Naive thymus-derived CD4-positive, alpha-beta T cell (primary cell): ENCODE data around the gene RBM33. TPM values are rescaled to one million over a fixed set of nuclear protein-coding genes. Genes with fewer than 3 reads are reported as not detected.
A peak's percentile ranks its signal among the peaks of the same experiment; 100 is the strongest.

Experiments used
- ATAC-seq: fragments of 150-1000 bp; cut with Tn5 transposase; 2 replicates; pipeline ENCODE4 v1.10.0; 2021; ENCODE audit warnings: mild to moderate bottlenecking, moderate library complexity
- CTCF ChIA-PET: fragments of 350-600 bp; sonication (Branson Sonifier 250); formaldehyde crosslinking; loops from one replicate; lab custom pipeline; 2021; ENCODE audit warnings: antibody characterized with exemption; lab: Charles Lee
- POLR2A ChIA-PET: fragments of 350-600 bp; sonication (Branson Sonifier 250); formaldehyde crosslinking; loops from one replicate; lab custom pipeline; 2021; ENCODE audit warnings: antibody characterized with exemption, inconsistent platforms; lab: Charles Lee
- DNase-seq, 9 donors: peaks; one replicate each; pipeline versions ENCODE4 v3.0.0 to v3.0.0-alpha.2; 2020 to 2022; ENCODE audit warnings: mixed read lengths in 1 of 9
- H3K27ac ChIP-seq: one replicate; pipeline ENCODE4 v1.7.0; 2013; ENCODE audit warnings: mild to moderate bottlenecking, low read depth, low read length, moderate library complexity
- H3K27me3 ChIP-seq, 2 donors: one replicate each; pipeline ENCODE4 v1.7.0; 2013; ENCODE audit warnings: low read length in 2 of 2, mild to moderate bottlenecking in 2 of 2, moderate library complexity in 2 of 2; ENCODE audit not compliant: control insufficient read depth in 2 of 2, insufficient read depth in 2 of 2
- H3K36me3 ChIP-seq, 3 experiments: 1 replicate in 2 of 3; 2 replicates in 1 of 3; pipeline ENCODE4 v1.7.0; 2013; ENCODE audit warnings: low read length in 3 of 3, mild to moderate bottlenecking in 3 of 3, moderate library complexity in 1 of 3; ENCODE audit not compliant: insufficient read depth in 3 of 3, control insufficient read depth in 2 of 3
- H3K4me1 ChIP-seq, 2 donors: one replicate each; pipeline ENCODE4 v1.7.0; 2013; ENCODE audit warnings: low read length in 2 of 2, mild to moderate bottlenecking in 2 of 2, moderate library complexity in 1 of 2; ENCODE audit not compliant: control insufficient read depth in 2 of 2, insufficient read depth in 2 of 2
- H3K4me3 ChIP-seq: 2 replicates; pipeline ENCODE4 v1.7.0; 2013; ENCODE audit warnings: mild to moderate bottlenecking, low read length
- H3K9me3 ChIP-seq, 3 experiments: 1 replicate in 2 of 3; 2 replicates in 1 of 3; pipeline ENCODE4 v1.7.0; 2013; ENCODE audit warnings: low read length in 3 of 3; ENCODE audit not compliant: control insufficient read depth in 2 of 3
- H3K27ac Mint-ChIP-seq, 9 donors: one replicate each; pipeline ENCODE4 v1.8.0; 2020 to 2022; ENCODE audit warnings: mixed read lengths in 9 of 9, mild to moderate bottlenecking in 8 of 9, moderate library complexity in 5 of 9, inconsistent platforms in 2 of 9
- H3K27me3 Mint-ChIP-seq, 5 donors: one replicate each; pipeline ENCODE4 v1.8.0; 2021 to 2022; ENCODE audit warnings: mixed read lengths in 5 of 5, mild to moderate bottlenecking in 1 of 5
- H3K36me3 Mint-ChIP-seq, 5 donors: one replicate each; pipeline ENCODE4 v1.8.0; 2020 to 2022; ENCODE audit warnings: mixed read lengths in 5 of 5, mild to moderate bottlenecking in 3 of 5, inconsistent platforms in 1 of 5
- H3K4me1 Mint-ChIP-seq, 7 donors: one replicate each; pipeline ENCODE4 v1.8.0; 2020 to 2022; ENCODE audit warnings: mixed read lengths in 7 of 7, mild to moderate bottlenecking in 3 of 7, inconsistent platforms in 1 of 7
- H3K4me3 Mint-ChIP-seq, 10 donors: one replicate each; pipeline ENCODE4 v1.8.0; 2020 to 2022; ENCODE audit warnings: mild to moderate bottlenecking in 10 of 10, mixed read lengths in 10 of 10, moderate library complexity in 6 of 10, inconsistent platforms in 2 of 10
- H3K9me3 Mint-ChIP-seq, 11 donors: one replicate each; pipeline ENCODE4 v1.8.0; 2020 to 2022; ENCODE audit warnings: mixed read lengths in 11 of 11, mild to moderate bottlenecking in 4 of 11, inconsistent platforms in 1 of 11, moderate library complexity in 1 of 11
- intact Hi-C, 2 donors: fragments of 100-400 bp; cut with micrococcal nuclease; formaldehyde crosslinking; loops; one replicate each; pipeline ENCODE4 v1.15.1; 2023
- polyA plus RNA-seq, 2 donors: library from polyadenylated mRNA; unstranded; fragments of 300-500 nt; fragmentation: Illumina TruSeq; gene quantifications; one replicate each; pipeline ENCODE4 v1.2.3, GENCODE V29; 2021
- total RNA-seq, 6 experiments: library from RNA in 5 of 6; stranded (reverse) in 5 of 6; gene quantifications; 1 replicate in 5 of 6; 2 replicates in 1 of 6; pipeline ENCODE4 v1.2.3 and lab custom pipeline; 2021 to 2026

The RBM33 gene
- total and polyA plus RNA-seq, 7 experiments from 2014 or later, result 43.7 to 177 (median 143) TPM

- Histone ChIP-seq H3K4me1 (no peaks in the 10 kb centered on the region), H3K36me3 (peaks cover 0 to 22% (median 0%) of the 10 kb centered on the region in 3 experiments), H3K27ac (no peak overlapping the region), H3K9me3 (no peaks in the 10 kb centered on the region), H3K4me3 (no peak overlapping the region), H3K27me3 (no peaks in the 10 kb centered on the region)
- intact Hi-C loops, result no loop called here
- Mint-ChIP-seq H3K4me3 (no peak overlapping the region), H3K4me1 (peaks cover 14 to 61% (median 47%) of the 10 kb centered on the region in 7 donors), H3K9me3 (no peaks in the 10 kb centered on the region), H3K36me3 (peaks cover 5 to 31% (median 10%) of the 10 kb centered on the region in 5 donors), H3K27ac (peak overlapping the region in 3 of 9 donors; percentile 11 to 56 (median 32)), H3K27me3 (no peaks in the 10 kb centered on the region)
- CTCF ChIA-PET, result no interaction called here
- POLR2A ChIA-PET, result no interaction called here
- no peak for DNase-seq
- ATAC-seq, result no peak
These were observed 80.5 kb downstream of the RBM33 start for GRCh38 chr7:155725006-155725355.

- H3K4me1 Mint-ChIP-seq, result peaks cover 17 to 66% (median 56%) of the 10 kb centered on the region in 7 donors
- H3K4me3 Mint-ChIP-seq, result no peak overlapping the region
- intact Hi-C loops, result no loop called here
These were observed 83.2 kb downstream of the RBM33 start for GRCh38 chr7:155727616-155728015.

DNA sequence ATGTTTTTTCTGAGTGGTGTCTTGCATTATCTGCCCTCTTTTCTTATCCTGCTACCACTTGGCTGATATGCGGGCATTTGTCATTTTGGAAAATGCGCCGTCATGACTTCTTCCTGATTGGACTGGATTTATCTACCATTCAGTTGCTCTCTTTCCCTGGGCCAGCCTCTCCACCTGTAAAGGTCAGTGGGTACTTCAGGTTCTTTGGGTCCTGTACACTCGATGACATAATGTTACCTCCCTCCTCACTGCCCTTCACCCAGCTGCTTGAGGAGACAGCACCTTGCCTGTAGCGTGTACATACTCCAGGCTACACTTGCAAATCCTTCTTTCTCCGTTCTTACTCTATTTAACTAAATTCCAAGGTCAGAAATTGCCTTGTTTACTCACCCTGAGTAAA lies 83.7 kb downstream of the RBM33 start:
- ATAC-seq (no peak), DNase-seq (no peak)
- ChIA-PET CTCF (no interaction called here), POLR2A (no interaction called here)
- Mint-ChIP-seq H3K36me3 (peaks cover 7 to 33% (median 12%) of the 10 kb centered on the region in 5 donors), H3K27me3 (no peaks in the 10 kb centered on the region), H3K4me3 (no peak overlapping the region), H3K4me1 (peaks cover 21 to 71% (median 58%) of the 10 kb centered on the region in 7 donors), H3K27ac (peak overlapping the region in 3 of 9 donors; percentile 4 to 38 (median 32)), H3K9me3 (no peaks in the 10 kb centered on the region)
- H3K4me3 ChIP-seq, result no peak overlapping the region
- H3K9me3 ChIP-seq, result no peaks in the 10 kb centered on the region
- intact Hi-C loops, result no loop called here
- no peaks in the 10 kb centered on the region for H3K27me3 ChIP-seq
- H3K36me3 ChIP-seq, result peaks cover 0 to 23% (median 0%) of the 10 kb centered on the region in 3 experiments
- H3K27ac ChIP-seq, result no peak overlapping the region
- peaks cover 0 to 11% of the 10 kb centered on the region in 2 donors for H3K4me1 ChIP-seq

More at GRCh38 chr7:155727616-155728015, 83.2 kb downstream of the RBM33 start:
- peaks cover 7 to 35% (median 12%) of the 10 kb centered on the region in 5 donors for H3K36me3 Mint-ChIP-seq
- Histone ChIP-seq H3K27ac (no peak overlapping the region), H3K4me1 (peaks cover 0 to 8% of the 10 kb centered on the region in 2 donors), H3K9me3 (no peaks in the 10 kb centered on the region), H3K4me3 (no peak overlapping the region), H3K27me3 (no peaks in the 10 kb centered on the region), H3K36me3 (peaks cover 0 to 27% (median 0%) of the 10 kb centered on the region in 3 experiments)
- H3K27ac Mint-ChIP-seq, result peak overlapping the region in 1 of 9 donors; percentile 32
- no peaks in the 10 kb centered on the region for H3K9me3 Mint-ChIP-seq
- CTCF ChIA-PET, result interaction anchor here (1.2 kb wide), 1 partner anchor 39 kb away, joined by 3 read pairs; no protein-coding TSS in a partner anchor
- no peak for DNase-seq
- no peak for ATAC-seq
- no peaks in the 10 kb centered on the region for H3K27me3 Mint-ChIP-seq
- POLR2A ChIA-PET, result no interaction called here

GRCh38 chr7:155729847-155730246 lies 85.4 kb downstream of the RBM33 start:
- no peak for ATAC-seq
- CTCF ChIA-PET, result no interaction called here
- DNase-seq, result no peak

DNA sequence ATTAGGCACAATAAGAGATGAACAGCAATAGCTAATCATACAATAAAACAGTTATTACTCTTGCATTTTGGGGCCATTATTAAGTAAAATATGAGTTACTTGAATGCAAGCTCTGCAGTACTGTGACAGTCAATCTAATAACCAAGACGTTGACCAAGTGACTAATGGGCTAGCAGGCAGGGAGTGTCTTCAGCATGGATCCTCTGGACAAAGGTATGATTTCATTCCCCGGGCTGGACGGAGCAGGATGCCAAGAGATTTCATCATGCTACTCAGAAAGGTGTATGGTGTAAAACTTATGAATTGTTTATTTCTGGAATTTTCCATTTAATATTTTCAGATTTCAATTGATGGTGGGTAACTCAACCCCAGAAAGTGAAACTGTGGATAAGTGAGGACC lies 86.9 kb downstream of the RBM33 start:
- Histone ChIP-seq H3K9me3 (no peaks in the 10 kb centered on the region), H3K36me3 (peaks cover 0 to 21% (median 0%) of the 10 kb centered on the region in 3 experiments), H3K4me3 (no peak overlapping the region), H3K27ac (no peak overlapping the region), H3K4me1 (peaks cover 0 to 11% of the 10 kb centered on the region in 2 donors), H3K27me3 (no peaks in the 10 kb centered on the region)
- intact Hi-C loops, result no loop called here
- H3K4me3 Mint-ChIP-seq, result peak overlapping the region in 2 of 10 donors; percentile 13
- DNase-seq (no peak), ATAC-seq (no peak)
- peaks cover 4 to 24% (median 12%) of the 10 kb centered on the region in 5 donors for H3K36me3 Mint-ChIP-seq
- peak overlapping the region in 5 of 9 donors; percentile 17 to 70 (median 67) for H3K27ac Mint-ChIP-seq
- ChIA-PET CTCF (interaction anchor here (0.6 to 1.2 kb wide), 5 partner anchors 9 to 766 kb away, joined by 3 to 4 read pairs (median 3); no protein-coding TSS in a partner anchor), POLR2A (interaction anchor here (0.6 kb wide), 1 partner anchor 98 kb away, joined by 3 read pairs; no protein-coding TSS in a partner anchor)
- H3K9me3 Mint-ChIP-seq, result no peaks in the 10 kb centered on the region
- no peaks in the 10 kb centered on the region for H3K27me3 Mint-ChIP-seq
- peaks cover 28 to 79% (median 65%) of the 10 kb centered on the region in 7 donors for H3K4me1 Mint-ChIP-seq

More at GRCh38 chr7:155729847-155730246, 85.4 kb downstream of the RBM33 start:
- Mint-ChIP-seq H3K27ac (peak overlapping the region in 6 of 9 donors; percentile 6 to 70 (median 42)), H3K4me3 (no peak overlapping the region), H3K9me3 (no peaks in the 10 kb centered on the region), H3K27me3 (no peaks in the 10 kb centered on the region), H3K4me1 (peaks cover 27 to 78% (median 61%) of the 10 kb centered on the region in 7 donors), H3K36me3 (peaks cover 4 to 25% (median 12%) of the 10 kb centered on the region in 5 donors)
- Histone ChIP-seq H3K27ac (no peak overlapping the region), H3K27me3 (no peaks in the 10 kb centered on the region), H3K4me1 (peaks cover 0 to 11% of the 10 kb centered on the region in 2 donors), H3K36me3 (peaks cover 0 to 21% (median 0%) of the 10 kb centered on the region in 3 experiments), H3K9me3 (no peaks in the 10 kb centered on the region), H3K4me3 (no peak overlapping the region)
- intact Hi-C loops, result no loop called here
- POLR2A ChIA-PET, result no interaction called here

GRCh38 chr7:155731871-155732270 lies 87.4 kb downstream of the RBM33 start:
- Mint-ChIP-seq H3K27me3 (no peaks in the 10 kb centered on the region), H3K4me1 (peaks cover 28 to 80% (median 65%) of the 10 kb centered on the region in 7 donors), H3K27ac (peak overlapping the region in 4 of 9 donors; percentile 67 to 87 (median 77)), H3K4me3 (peak overlapping the region in 1 of 10 donors; percentile 13), H3K9me3 (no peaks in the 10 kb centered on the region), H3K36me3 (peaks cover 4 to 24% (median 12%) of the 10 kb centered on the region in 5 donors)
- ATAC-seq (no peak), DNase-seq (no peak)
- POLR2A ChIA-PET, result no interaction called here
- H3K27ac ChIP-seq, result no peak overlapping the region
- peaks cover 0 to 11% of the 10 kb centered on the region in 2 donors for H3K4me1 ChIP-seq
- CTCF ChIA-PET, result interaction anchor here (0.6 to 1.2 kb wide), 5 partner anchors 9 to 765 kb away, joined by 3 to 4 read pairs (median 3); no protein-coding TSS in a partner anchor
- peaks cover 0 to 21% (median 0%) of the 10 kb centered on the region in 3 experiments for H3K36me3 ChIP-seq
- no peaks in the 10 kb centered on the region for H3K9me3 ChIP-seq
- intact Hi-C loops, result no loop called here
- H3K4me3 ChIP-seq, result no peak overlapping the region
- no peaks in the 10 kb centered on the region for H3K27me3 ChIP-seq
